Measurements from ENCODE around the gene GPR35. TPM values are rescaled to one million over a fixed set of nuclear protein-coding genes. Genes with fewer than 3 reads are reported as not detected.

The GPR35 gene
- polyA plus RNA-seq, 1 donor = 1.7 TPM

- DNase-seq (ENCODE audit: low read depth) = no peak
Measured at GRCh38 chr2:240588669-240589068, 36.6 kb upstream of the GPR35 start.

GRCh38 chr2:240589375-240589774, 35.9 kb upstream of the GPR35 start:
- DNase-seq (ENCODE audit: low read depth) = no peak

GRCh38 chr2:240589850-240590525, 35.3 kb upstream of the GPR35 start:
- DNase-seq (ENCODE audit: low read depth) = no peak

GRCh38 chr2:240590681-240591111, 34.6 kb upstream of the GPR35 start:
- DNase-seq (ENCODE audit: low read depth) = no peak

GRCh38 chr2:240591226-240591625, 34.1 kb upstream of the GPR35 start:
- DNase-seq (ENCODE audit: low read depth) = no peak

- DNase-seq (ENCODE audit: low read depth) = no peak
Measured at GRCh38 chr2:240591784-240592183, 33.5 kb upstream of the GPR35 start.

GRCh38 chr2:240593026-240593702, 32.1 kb upstream of the GPR35 start:
- DNase-seq (ENCODE audit: low read depth) = no peak

- no peak for DNase-seq (ENCODE audit: low read depth)
Measured at GRCh38 chr2:240593703-240594451, 31.4 kb upstream of the GPR35 start.

GRCh38 chr2:240594511-240595380, 30.5 kb upstream of the GPR35 start:
- DNase-seq (ENCODE audit: low read depth) = no peak

- DNase-seq (ENCODE audit: low read depth) = no peak
Measured at GRCh38 chr2:240595381-240596079, 29.8 kb upstream of the GPR35 start.

GRCh38 chr2:240596080-240596460, 29.2 kb upstream of the GPR35 start:
- no peak for DNase-seq (ENCODE audit: low read depth)

GRCh38 chr2:240596491-240596931, 28.8 kb upstream of the GPR35 start:
- no peak for DNase-seq (ENCODE audit: low read depth)

GRCh38 chr2:240597054-240597418, 28.2 kb upstream of the GPR35 start:
- no peak for DNase-seq (ENCODE audit: low read depth)

GRCh38 chr2:240597419-240598181, 27.7 kb upstream of the GPR35 start:
- no peak for DNase-seq (ENCODE audit: low read depth)

GRCh38 chr2:240598311-240598911, 26.9 kb upstream of the GPR35 start:
- DNase-seq (ENCODE audit: low read depth) = no peak

GRCh38 chr2:240599141-240599583, 26.1 kb upstream of the GPR35 start:
- no peak for DNase-seq (ENCODE audit: low read depth)

- DNase-seq (ENCODE audit: low read depth) = no peak
Measured at GRCh38 chr2:240600451-240600961, 24.8 kb upstream of the GPR35 start.

GRCh38 chr2:240601061-240601830, 24.0 kb upstream of the GPR35 start:
- no peak for DNase-seq (ENCODE audit: low read depth)

- no peak for DNase-seq (ENCODE audit: low read depth)
Measured at GRCh38 chr2:240601831-240602160, 23.5 kb upstream of the GPR35 start.

Data from forelimb muscle (tissue), 1 donor.